Adipose tissue (tissue), 3 donors: ENCODE data around the gene HOXB6. TPM values are rescaled to one million over a fixed set of nuclear protein-coding genes. Genes with fewer than 3 reads are reported as not detected.

Experiments
- H3K27ac ChIP-seq: one replicate; pipeline ENCODE4 v1.5.1; 2013; ENCODE audit warnings: low read depth, low read length
- WGBS, 3 donors: extraction: QIAGEN DNeasy Blood & Tissue Kit; methylation state at CpG; one replicate each; pipeline ENCODE4 v1.1.7; 2013; 5-methylcytosine and 5-hydroxymethylcytosine counted together
- polyA plus RNA-seq, 3 donors: library from polyadenylated mRNA; stranded (reverse); fragments of 200-250 nt; gene quantifications; one replicate each; pipeline ENCODE4 v1.2.3, GENCODE V29; 2013
- donor health status: healthy with polysubstance abuse.
- donor health status: Bipolar disorder and iron deficiency.
- donor health status: healthy.

Gene HOXB6
- polyA plus RNA-seq, 3 donors: 1.8 to 14.7 (median 10.4) TPM

- H3K27ac ChIP-seq: no peak overlapping the region
These were observed 14.1 kb downstream of the HOXB6 start for GRCh38 chr17:48590607-48591161.

- WGBS, 3 donors: 35 to 42% (median 41%) methylated on average over 23 of the region's 23 CpGs
- H3K27ac ChIP-seq: no peak within 1 kb of the TSS
These were observed 14.8 kb downstream of the HOXB6 start, which contains the start of gene HOXB3 for GRCh38 chr17:48589831-48590606. Gene HOXB3 (minus strand): TSS chr17:48590241. CDS start chr17:48552474, 37,767 bp downstream.

- H3K27ac ChIP-seq: no peak overlapping the region
- 18 to 49% (median 49%) methylated on average over 10 of the region's 10 CpGs for WGBS, 3 donors
These were observed 15.5 kb downstream of the HOXB6 start for GRCh38 chr17:48589060-48589830.

GRCh38 chr17:48588528-48588927, 16.3 kb downstream of the HOXB6 start:
- H3K27ac ChIP-seq: no peak overlapping the region
- WGBS, 3 donors: 19 to 39% (median 26%) methylated on average over 2 of the region's 2 CpGs

GRCh38 chr17:48588074-48588415, 16.7 kb downstream of the HOXB6 start:
- no peak overlapping the region for H3K27ac ChIP-seq
- 42 to 64% (median 55%) methylated on average over 2 of the region's 2 CpGs for WGBS, 3 donors

- H3K27ac ChIP-seq: no peak overlapping the region
- 29 to 39% (median 38%) methylated on average over 5 of the region's 5 CpGs for WGBS, 3 donors
These were observed 17.3 kb downstream of the HOXB6 start for GRCh38 chr17:48587276-48588073.

GRCh38 chr17:48586355-48587258, 18.2 kb downstream of the HOXB6 start:
- WGBS, 3 donors: 15 to 18% (median 15%) methylated on average over 34 of the region's 34 CpGs

GRCh38 chr17:48584223-48584741, 20.5 kb downstream of the HOXB6 start:
- H3K27ac ChIP-seq: no peak overlapping the region
- 30 to 54% (median 52%) methylated on average over 2 of the region's 2 CpGs for WGBS, 3 donors

More at GRCh38 chr17:48586355-48587258, 18.2 kb downstream of the HOXB6 start:
- no peak overlapping the region for H3K27ac ChIP-seq

- WGBS, 3 donors: 40 to 80% (median 80%) methylated on average over 3 of the region's 3 CpGs
- no peak overlapping the region for H3K27ac ChIP-seq
These were observed 21.0 kb downstream of the HOXB6 start for GRCh38 chr17:48583708-48584222.

GRCh38 chr17:48582750-48583069, 22.1 kb downstream of the HOXB6 start:
- WGBS, 3 donors: 18% methylated on average over 7 of the region's 7 CpGs
- no peak overlapping the region for H3K27ac ChIP-seq

GRCh38 chr17:48579760-48580554, 24.8 kb downstream of the HOXB6 start:
- peak overlapping the region; percentile 49 for H3K27ac ChIP-seq
- 19 to 43% (median 35%) methylated on average over 26 of the region's 26 CpGs for WGBS, 3 donors

- H3K27ac ChIP-seq: no peak overlapping the region
- 21 to 36% (median 32%) methylated on average over 7 of the region's 7 CpGs for WGBS, 3 donors
These were observed 25.4 kb downstream of the HOXB6 start for GRCh38 chr17:48579471-48579759.

GRCh38 chr17:48578616-48579470, 25.9 kb downstream of the HOXB6 start:
- WGBS, 3 donors: 9 to 17% (median 11%) methylated on average over 42 to 43 of the region's 43 CpGs
- H3K27ac ChIP-seq: peak overlapping the region; percentile 74

- WGBS, 3 donors: 1 to 2% (median 1%) methylated on average over 38 to 58 of the region's 58 CpGs
- H3K27ac ChIP-seq: peak within 1 kb of the TSS; percentile 74
These were observed 26.7 kb downstream of the HOXB6 start, which contains the start of gene HOXB4 for GRCh38 chr17:48577946-48578615. Gene HOXB4 (minus strand): TSS chr17:48578350. CDS start chr17:48578319, 31 bp downstream.

- H3K27ac ChIP-seq: peak overlapping the region; percentile 49
- 1 to 3% (median 1%) methylated on average over 19 of the region's 19 CpGs for WGBS, 3 donors
These were observed 27.3 kb downstream of the HOXB6 start for GRCh38 chr17:48577330-48577945.
